Endothelial cell (in vitro differentiated cells): ENCODE measurements around the gene SEMA7A. TPM values are rescaled to one million over a fixed set of nuclear protein-coding genes. Genes with fewer than 3 reads are reported as not detected.

Experiments used
- DNase-seq: peaks from one replicate; pipeline ENCODE4 v3.0.0; 2021; ENCODE audit warnings: low spot score
- H3K27ac Mint-ChIP-seq: one replicate; pipeline ENCODE4 v1.8.0; 2021; ENCODE audit warnings: mixed read lengths, inconsistent platforms; ENCODE audit not compliant: unreplicated experiment
- H3K27me3 Mint-ChIP-seq: one replicate; pipeline ENCODE4 v1.8.0; 2021; ENCODE audit warnings: mild to moderate bottlenecking, moderate library complexity, mixed read lengths, inconsistent platforms; ENCODE audit not compliant: unreplicated experiment
- H3K36me3 Mint-ChIP-seq: one replicate; pipeline ENCODE4 v1.8.0; 2021; ENCODE audit warnings: mild to moderate bottlenecking, low read depth, mixed read lengths, inconsistent platforms; ENCODE audit not compliant: unreplicated experiment
- H3K4me1 Mint-ChIP-seq: one replicate; pipeline ENCODE4 v1.8.0; 2021; ENCODE audit warnings: mild to moderate bottlenecking, mixed read lengths, inconsistent platforms; ENCODE audit not compliant: unreplicated experiment
- H3K4me3 Mint-ChIP-seq: one replicate; pipeline ENCODE4 v1.8.0; 2021; ENCODE audit warnings: mild to moderate bottlenecking, mixed read lengths, inconsistent platforms; ENCODE audit not compliant: unreplicated experiment
- H3K9me3 Mint-ChIP-seq: one replicate; pipeline ENCODE4 v1.8.0; 2021; ENCODE audit warnings: mixed read lengths, inconsistent platforms; ENCODE audit not compliant: unreplicated experiment
- CTCF ChIP-seq: fragments of 200-600 bp; sonication (generic); IDR thresholded peaks from one replicate; pipeline ENCODE4 v1.5.0; 2021; ENCODE audit warnings: antibody characterized with exemption; ENCODE audit not compliant: unreplicated experiment
- total RNA-seq: library from RNA; stranded (reverse); fragmentation: NEBNext Ultra II Directional; extraction: Animal tissue kit (Norgen Biotek cat#: 25700); gene quantifications from one replicate; pipeline ENCODE4 v1.2.1, GENCODE V29; 2021; ENCODE audit not compliant: unreplicated experiment

SEMA7A gene
- total RNA-seq, 1 donor from 2014 or later: 41.4 TPM

- H3K4me1 Mint-ChIP-seq: peaks cover 16% of the 10 kb centered on the region
- DNase-seq: no peak
- H3K27me3 Mint-ChIP-seq: peaks cover 12% of the 10 kb centered on the region
- H3K36me3 Mint-ChIP-seq: no peaks in the 10 kb centered on the region
- no peak for TF ChIP-seq CTCF
- H3K9me3 Mint-ChIP-seq: no peaks in the 10 kb centered on the region
- no peak overlapping the region for H3K27ac Mint-ChIP-seq
- H3K4me3 Mint-ChIP-seq: no peak overlapping the region
These were observed 32.6 kb downstream of the SEMA7A start for GRCh38 chr15:74400915-74401757.

GRCh38 chr15:74400313-74400860 is 33.4 kb downstream of the SEMA7A start:
- Mint-ChIP-seq H3K9me3 (no peaks in the 10 kb centered on the region), H3K27me3 (peaks cover 11% of the 10 kb centered on the region), H3K36me3 (no peaks in the 10 kb centered on the region), H3K4me1 (peaks cover 16% of the 10 kb centered on the region), H3K27ac (no peak overlapping the region), H3K4me3 (no peak overlapping the region)
- no peak for TF ChIP-seq CTCF
- DNase-seq: no peak

GRCh38 chr15:74399511-74400312 is 34.0 kb downstream of the SEMA7A start:
- no peak for DNase-seq
- Mint-ChIP-seq H3K27ac (no peak overlapping the region), H3K36me3 (no peaks in the 10 kb centered on the region), H3K4me3 (no peak overlapping the region), H3K4me1 (peaks cover 16% of the 10 kb centered on the region), H3K27me3 (peaks cover 10% of the 10 kb centered on the region), H3K9me3 (no peaks in the 10 kb centered on the region)
- TF ChIP-seq CTCF: no peak

GRCh38 chr15:74399100-74399499 is 34.7 kb downstream of the SEMA7A start:
- no peak for DNase-seq
- H3K27ac Mint-ChIP-seq: no peak overlapping the region
- no peaks in the 10 kb centered on the region for H3K9me3 Mint-ChIP-seq
- H3K27me3 Mint-ChIP-seq: peaks cover 10% of the 10 kb centered on the region
- TF ChIP-seq CTCF: no peak
- H3K4me1 Mint-ChIP-seq: peaks cover 21% of the 10 kb centered on the region
- no peak overlapping the region for H3K4me3 Mint-ChIP-seq
- peaks cover 3% of the 10 kb centered on the region for H3K36me3 Mint-ChIP-seq
